ENCODE data around the gene PHLPP1.

DNA sequence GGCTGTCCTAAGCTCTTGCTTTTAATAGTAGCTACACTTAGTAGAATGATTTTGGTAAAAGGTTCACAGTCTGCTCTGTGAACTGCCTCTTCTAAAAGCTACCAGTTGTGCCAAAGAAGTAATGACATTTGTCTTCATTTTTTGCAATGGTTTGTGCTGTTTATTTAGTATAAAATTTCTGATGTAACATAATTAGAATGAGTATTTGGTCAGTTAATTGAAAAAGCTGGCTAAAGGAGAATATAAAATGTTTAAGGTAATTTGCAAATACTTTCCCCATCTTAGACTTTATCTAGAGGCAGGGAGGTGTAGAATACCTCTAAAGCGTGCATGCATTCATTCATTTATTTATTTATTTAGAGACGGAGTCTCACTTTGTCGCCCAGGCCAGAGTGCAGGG, 71.3 kb downstream of the PHLPP1 start:
- TF ChIP-seq CTCF (conservative IDR thresholded peaks at IDR 0.05; ENCODE audit: low read depth, low read length), result no peak
- no peak for TF ChIP-seq EZH2 (IDR thresholded peaks at IDR 0.05; ENCODE audit: borderline replicate concordance, low read depth, low read length, poor library complexity, severe bottlenecking)
